HepG2 (cell line): Measurements from ENCODE around the gene CENPB. TPM values are rescaled to one million over a fixed set of nuclear protein-coding genes. Genes with fewer than 3 reads are reported as not detected.

Experiments used
- ARID5B ChIP-seq: IDR thresholded peaks from 2 replicates; pipeline ENCODE4 v1.4.0; 2020; ENCODE audit warnings: mild to moderate bottlenecking, missing genetic modification reagents
- ELF1 ChIP-seq: sonication (generic); formaldehyde crosslinking; IDR thresholded peaks from 2 replicates; pipeline ENCODE4 v1.4.0; 2020; ENCODE audit warnings: missing genetic modification reagents
- JUN ChIP-seq: sonication (generic); formaldehyde crosslinking; IDR thresholded peaks from 2 replicates; pipeline ENCODE4 v1.4.0; 2020; ENCODE audit warnings: mild to moderate bottlenecking, missing genetic modification reagents
- MIER3 ChIP-seq: IDR thresholded peaks from 2 replicates; pipeline ENCODE4 v1.6.1; 2016; ENCODE audit warnings: missing compliant biosample characterization, borderline replicate concordance
- NFE2L1 ChIP-seq: sonication (generic); formaldehyde crosslinking; IDR thresholded peaks from 2 replicates; pipeline ENCODE4 v1.4.0; 2020; ENCODE audit warnings: missing genetic modification reagents, mild to moderate bottlenecking, borderline replicate concordance
- RARG ChIP-seq: sonication (generic); formaldehyde crosslinking; IDR thresholded peaks from 2 replicates; pipeline ENCODE4 v1.4.0; 2020; ENCODE audit warnings: low read depth, mild to moderate bottlenecking, missing genetic modification reagents
- SNAI1 ChIP-seq: sonication (generic); formaldehyde crosslinking; IDR thresholded peaks from 2 replicates; pipeline ENCODE4 v1.5.0; 2020; ENCODE audit warnings: mild to moderate bottlenecking, missing genetic modification reagents, borderline replicate concordance
- TEAD3 ChIP-seq: optimal IDR thresholded peaks from 2 replicates; pipeline ENCODE3; 2016; ENCODE audit warnings: borderline replicate concordance
- ZHX2 ChIP-seq, 2 experiments: sonication (generic) in 1 of 2; formaldehyde crosslinking in 1 of 2; IDR thresholded peaks; 2 replicates each; pipeline versions ENCODE4 v1.6.1 to v1.9.0; 2014 to 2022; ENCODE audit warnings: antibody characterized with exemption in 1 of 2, borderline replicate concordance in 1 of 2, inconsistent platforms in 1 of 2, low read depth in 1 of 2, missing genetic modification reagents in 1 of 2
- ZNF512B ChIP-seq: sonication (generic); formaldehyde crosslinking; IDR thresholded peaks from 2 replicates; pipeline ENCODE4 v1.5.1; 2020; ENCODE audit warnings: missing genetic modification reagents, mild to moderate bottlenecking, borderline replicate concordance
- polyA plus RNA-seq, 8 experiments: library from polyadenylated mRNA; depleted of rRNA in 3 of 8; stranded (reverse) in 7 of 8; unstranded in 1 of 8; fragments of >200 nt; fragmentation: Illumina TruSeq in 4 of 8; extraction: Trizol in 4 of 8; gene quantifications; 2 replicates each; pipeline versions ENCODE4 v1.2.1 to v1.2.3, GENCODE V29; 2011 to 2016; ENCODE audit warnings: low read depth in 4 of 8, missing spikeins in 1 of 8, mixed read lengths in 1 of 8; ENCODE audit not compliant: insufficient read depth in 1 of 8
- total RNA-seq, 5 experiments: library from RNA; depleted of rRNA; stranded (reverse); fragments of >200 nt; fragmentation: Illumina TruSeq; extraction: Trizol; gene quantifications; 2 replicates each; pipeline ENCODE4 v1.2.3, GENCODE V29; 2016; ENCODE audit warnings: low read depth in 1 of 5

Gene CENPB
- total and polyA plus RNA-seq, 2 of the 13 experiments (the other 11 are each of a cell fraction or from before 2014, with no cell fraction given): 10.4 to 54.5 TPM

- TF ChIP-seq TEAD3 (CRISPR knock-in tag) (no peak), ARID5B (CRISPR knock-in tag) (no peak), ELF1 (CRISPR knock-in tag) (no peak), MIER3 (CRISPR knock-in tag) (no peak), RARG (no peak), NFE2L1 (CRISPR knock-in tag) (no peak), JUN (CRISPR knock-in tag) (no peak), ZNF512B (CRISPR knock-in tag) (no peak), SNAI1 (CRISPR knock-in tag) (no peak; the same call in none of the 2 replicates), ZHX2 (IDR thresholded peaks at IDR 0.05; ENCODE audit: low read depth) (no peak), ZHX2 (CRISPR knock-in tag; IDR thresholded peaks at IDR 0.05; ENCODE audit: borderline replicate concordance) (no peak)
These were observed 18.0 kb downstream of the CENPB start (continued) for GRCh38 chr20:3768342-3769130.
